Testis (tissue), 2 donors: Measurements from ENCODE around the gene SIAH2.

Experiments
- POLR2A ChIP-seq: fragments of 450-650 bp; IDR thresholded peaks from one replicate; pipeline ENCODE4 v1.6.1; 2017; ENCODE audit warnings: antibody characterized with exemption, mild to moderate bottlenecking, moderate library complexity
- TF ChIP-seq, protein P1 (sequence below), 3 experiments: fragments of 450-650 bp in 2 of 3; fragments of 200-600 bp in 1 of 3; sonication (generic) in 1 of 3; IDR thresholded peaks; one replicate each; pipeline ENCODE4 v1.5.1; 2016 to 2019; ENCODE audit warnings: antibody characterized with exemption in 3 of 3, mild to moderate bottlenecking in 2 of 3, moderate library complexity in 1 of 3

DNA sequence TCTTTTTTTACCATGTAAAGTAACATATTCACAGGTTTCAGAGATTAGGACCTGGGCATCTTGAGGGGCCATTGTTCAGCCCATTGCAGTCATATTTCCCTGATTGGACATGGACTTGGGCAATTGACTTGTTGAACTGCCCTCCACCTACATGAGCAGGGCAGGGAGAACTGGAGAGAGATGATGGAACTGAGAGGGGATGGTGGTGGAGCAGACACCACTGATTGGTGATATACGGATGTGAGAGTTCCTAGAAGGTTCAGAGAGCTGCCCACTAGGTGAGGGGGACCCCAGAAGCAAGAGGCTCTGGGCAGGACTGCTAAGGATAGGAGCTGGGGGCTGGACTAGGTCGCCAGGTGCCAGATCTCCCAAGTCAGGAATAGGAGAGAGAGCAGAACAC is 37.8 kb upstream of the SIAH2 start:
- TF ChIP-seq, protein P1, sequence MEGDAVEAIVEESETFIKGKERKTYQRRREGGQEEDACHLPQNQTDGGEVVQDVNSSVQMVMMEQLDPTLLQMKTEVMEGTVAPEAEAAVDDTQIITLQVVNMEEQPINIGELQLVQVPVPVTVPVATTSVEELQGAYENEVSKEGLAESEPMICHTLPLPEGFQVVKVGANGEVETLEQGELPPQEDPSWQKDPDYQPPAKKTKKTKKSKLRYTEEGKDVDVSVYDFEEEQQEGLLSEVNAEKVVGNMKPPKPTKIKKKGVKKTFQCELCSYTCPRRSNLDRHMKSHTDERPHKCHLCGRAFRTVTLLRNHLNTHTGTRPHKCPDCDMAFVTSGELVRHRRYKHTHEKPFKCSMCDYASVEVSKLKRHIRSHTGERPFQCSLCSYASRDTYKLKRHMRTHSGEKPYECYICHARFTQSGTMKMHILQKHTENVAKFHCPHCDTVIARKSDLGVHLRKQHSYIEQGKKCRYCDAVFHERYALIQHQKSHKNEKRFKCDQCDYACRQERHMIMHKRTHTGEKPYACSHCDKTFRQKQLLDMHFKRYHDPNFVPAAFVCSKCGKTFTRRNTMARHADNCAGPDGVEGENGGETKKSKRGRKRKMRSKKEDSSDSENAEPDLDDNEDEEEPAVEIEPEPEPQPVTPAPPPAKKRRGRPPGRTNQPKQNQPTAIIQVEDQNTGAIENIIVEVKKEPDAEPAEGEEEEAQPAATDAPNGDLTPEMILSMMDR (IDR thresholded peaks at IDR 0.05), result no peak
- TF ChIP-seq POLR2A, result no peak
